Cardiac fibroblast (primary cell): ENCODE measurements around the gene LGALS1.

Experiments used
- DNase-seq, 2 donors: peaks; one replicate each; pipeline versions ENCODE4 v3.0.0 to v3.0.0-alpha.2; 2010; ENCODE audit warnings: low read depth in 2 of 2
- H3K4me3 ChIP-seq, 2 donors: replicated peaks in 1 of 2; 1 replicate in 1 of 2; 2 replicates in 1 of 2; pipeline ENCODE4 v1.5.1; 2011; ENCODE audit warnings: low read depth in 2 of 2, low read length in 2 of 2, mild to moderate bottlenecking in 2 of 2, moderate library complexity in 1 of 2
- TF ChIP-seq, protein P1 (sequence below): IDR thresholded peaks from one replicate; pipeline ENCODE4 v1.5.1; 2011; ENCODE audit warnings: low read depth, mild to moderate bottlenecking, low read length, inconsistent platforms

LGALS1 gene

DNA sequence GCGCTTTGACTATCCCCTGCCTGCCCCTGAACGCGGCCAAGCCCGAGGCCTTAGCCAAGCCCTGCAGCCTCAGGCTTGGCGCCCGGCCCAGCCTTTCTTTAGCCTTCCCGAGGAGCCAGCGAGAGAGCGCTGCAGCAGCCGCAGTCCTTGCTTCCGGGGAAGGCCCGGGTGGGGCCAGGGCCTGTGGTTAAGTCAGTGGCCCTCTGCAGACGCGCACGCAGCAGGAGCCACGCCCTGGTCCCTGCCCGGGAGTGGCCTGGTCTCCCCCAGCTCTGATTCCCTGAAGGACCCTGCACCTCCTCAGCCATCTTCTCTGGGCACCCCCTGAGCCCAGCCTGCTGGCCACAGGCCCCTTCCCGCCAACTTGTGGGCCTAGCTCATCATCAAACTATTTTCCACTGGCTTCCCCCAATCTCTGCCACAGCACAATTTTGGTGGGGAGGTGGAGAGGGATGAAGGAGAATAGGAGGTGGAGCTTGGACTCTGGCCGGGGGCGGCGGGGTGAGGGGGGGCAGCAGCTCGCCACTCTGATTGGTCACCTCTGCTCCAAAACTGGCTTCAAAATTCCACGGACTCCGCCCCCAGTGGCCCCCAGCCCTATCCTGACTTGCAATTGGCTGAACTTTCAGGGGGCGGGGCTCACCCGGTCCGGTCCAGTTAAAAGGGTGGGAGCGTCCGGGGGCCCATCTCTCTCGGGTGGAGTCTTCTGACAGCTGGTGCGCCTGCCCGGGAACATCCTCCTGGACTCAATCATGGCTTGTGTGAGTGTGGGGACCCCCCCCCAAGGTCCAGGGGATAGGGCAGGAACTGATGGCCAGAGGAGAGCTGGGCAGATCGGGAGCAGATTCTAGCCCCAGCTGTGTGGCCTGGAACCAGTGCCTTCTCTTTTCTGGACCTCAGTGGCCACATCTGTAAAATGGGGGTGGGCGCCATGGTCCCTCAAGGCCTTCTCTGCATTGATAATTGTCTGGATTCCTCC, at the start of gene LGALS1:
Gene LGALS1 (plus strand): TSS at position 686 of the 979 bp plus-strand sequence. CDS start 67 bp downstream, at position 753.
- H3K4me3 ChIP-seq = peak within 1 kb of the TSS; percentile 78 to 94
- TF ChIP-seq, protein P1, sequence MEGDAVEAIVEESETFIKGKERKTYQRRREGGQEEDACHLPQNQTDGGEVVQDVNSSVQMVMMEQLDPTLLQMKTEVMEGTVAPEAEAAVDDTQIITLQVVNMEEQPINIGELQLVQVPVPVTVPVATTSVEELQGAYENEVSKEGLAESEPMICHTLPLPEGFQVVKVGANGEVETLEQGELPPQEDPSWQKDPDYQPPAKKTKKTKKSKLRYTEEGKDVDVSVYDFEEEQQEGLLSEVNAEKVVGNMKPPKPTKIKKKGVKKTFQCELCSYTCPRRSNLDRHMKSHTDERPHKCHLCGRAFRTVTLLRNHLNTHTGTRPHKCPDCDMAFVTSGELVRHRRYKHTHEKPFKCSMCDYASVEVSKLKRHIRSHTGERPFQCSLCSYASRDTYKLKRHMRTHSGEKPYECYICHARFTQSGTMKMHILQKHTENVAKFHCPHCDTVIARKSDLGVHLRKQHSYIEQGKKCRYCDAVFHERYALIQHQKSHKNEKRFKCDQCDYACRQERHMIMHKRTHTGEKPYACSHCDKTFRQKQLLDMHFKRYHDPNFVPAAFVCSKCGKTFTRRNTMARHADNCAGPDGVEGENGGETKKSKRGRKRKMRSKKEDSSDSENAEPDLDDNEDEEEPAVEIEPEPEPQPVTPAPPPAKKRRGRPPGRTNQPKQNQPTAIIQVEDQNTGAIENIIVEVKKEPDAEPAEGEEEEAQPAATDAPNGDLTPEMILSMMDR = peak; percentile 26
- peak; percentile 99 for DNase-seq

GRCh38 chr22:37625737-37626136, 49.7 kb upstream of the LGALS1 start:
- no peak overlapping the region for H3K4me3 ChIP-seq
- TF ChIP-seq, protein P1 = no peak
- DNase-seq = no peak

DNA sequence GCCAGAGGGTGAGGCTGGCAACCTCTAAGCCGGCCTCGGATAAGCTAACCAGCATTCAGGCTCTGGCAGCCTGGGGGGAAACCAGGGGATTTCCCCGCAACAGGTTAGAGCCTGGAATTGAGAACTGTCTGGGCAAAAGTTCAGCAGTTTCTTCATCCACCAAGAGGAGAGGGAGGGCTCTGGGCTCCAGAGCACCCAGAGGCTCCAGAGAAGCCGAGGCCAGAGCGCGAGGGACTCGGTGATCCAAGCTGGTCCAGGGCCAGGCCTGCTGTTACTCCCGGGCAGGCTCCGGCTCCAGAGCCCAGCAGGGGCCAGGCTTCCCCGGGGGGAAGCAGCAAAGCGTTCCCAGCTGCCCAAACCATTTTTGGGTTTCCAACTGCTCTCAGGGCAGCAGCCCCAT, 49.3 kb upstream of the LGALS1 start:
- TF ChIP-seq, protein P1 = no peak
- no peak overlapping the region for H3K4me3 ChIP-seq
- DNase-seq = peak; percentile 54 to 79

DNA sequence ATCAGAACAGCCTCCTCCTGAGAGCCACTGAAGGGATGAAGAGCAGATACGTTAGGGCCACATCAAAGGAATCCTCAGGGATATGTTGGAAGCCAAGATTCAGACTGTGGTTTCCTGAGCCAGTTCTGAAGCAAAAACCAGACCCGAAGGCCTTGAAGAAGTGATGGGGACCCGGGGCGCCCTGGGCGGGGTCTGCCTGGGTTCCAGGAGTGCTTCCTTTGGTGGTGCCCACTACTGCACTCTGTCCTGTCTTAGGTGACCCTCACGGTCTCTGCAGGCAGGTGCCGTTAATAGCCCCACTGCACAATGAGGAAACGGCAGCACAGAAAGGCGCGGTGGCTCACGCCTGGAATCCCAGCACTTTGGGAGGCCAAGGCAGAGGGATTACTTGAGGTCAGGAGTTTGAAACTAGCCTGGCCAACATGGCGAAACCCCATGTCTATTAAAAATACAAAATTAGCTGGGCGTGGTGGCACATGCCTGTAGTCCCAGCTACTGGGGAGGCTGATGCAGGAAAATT, 48.8 kb upstream of the LGALS1 start:
- DNase-seq = no peak
- TF ChIP-seq, protein P1 = no peak
- no peak overlapping the region for H3K4me3 ChIP-seq

GRCh38 chr22:37627121-37627520, 48.3 kb upstream of the LGALS1 start:
- no peak for DNase-seq
- TF ChIP-seq, protein P1 = no peak
- H3K4me3 ChIP-seq = no peak overlapping the region

DNA sequence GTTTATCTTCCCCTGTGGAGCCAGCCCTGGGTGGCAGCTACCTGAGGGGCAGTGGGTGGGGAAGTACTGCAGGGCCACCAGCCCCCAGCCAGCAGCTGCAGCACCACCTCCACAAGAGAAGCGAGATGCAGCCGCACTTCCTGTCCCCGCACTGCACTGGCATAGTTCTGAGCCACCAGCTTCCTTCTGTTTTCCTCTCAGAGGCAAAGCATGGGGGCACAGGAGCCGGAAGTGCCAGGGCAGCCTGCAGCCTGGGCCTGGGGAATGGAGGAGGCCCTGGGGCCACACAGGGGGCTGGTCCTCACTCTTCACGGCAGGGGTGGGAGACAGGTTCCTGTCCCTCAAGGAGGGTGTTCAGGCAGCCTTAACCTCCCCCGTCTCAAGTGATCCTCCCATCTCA, 47.9 kb upstream of the LGALS1 start:
- DNase-seq = no peak
- H3K4me3 ChIP-seq = no peak overlapping the region
- TF ChIP-seq, protein P1 = no peak
